Measurements from ENCODE around the gene OPHN1. TPM values are rescaled to one million over a fixed set of nuclear protein-coding genes. Genes with fewer than 3 reads are reported as not detected.

The OPHN1 gene
- total RNA-seq, 1 experiment from 2014 or later = 4.4 TPM

DNA sequence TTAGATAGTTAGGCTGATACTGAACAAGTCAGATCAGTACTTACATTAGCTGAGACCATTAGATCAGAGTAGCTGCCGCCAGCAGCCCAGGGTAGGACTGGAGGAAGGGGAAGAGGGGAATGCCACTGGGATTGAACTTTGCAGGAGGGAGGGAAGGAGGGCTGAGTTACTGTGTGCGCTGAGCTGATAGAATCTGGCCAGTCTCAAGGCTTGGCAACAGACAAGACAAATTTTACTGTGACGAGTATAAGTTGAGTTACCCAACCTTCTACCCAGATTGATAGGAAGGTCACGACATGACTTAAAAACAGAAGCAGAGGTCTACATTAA is 372.1 kb downstream of the OPHN1 start:
- Mint-ChIP-seq H3K36me3 (no peaks in the 10 kb centered on the region), H3K4me3 (no peak overlapping the region), H3K9me3 (no peaks in the 10 kb centered on the region), H3K27me3 (ENCODE audit: low read depth) (no peaks in the 10 kb centered on the region), H3K4me1 (peaks cover 17% of the 10 kb centered on the region), H3K27ac (peak overlapping the region; percentile 41; the same call in 1 of the 2 replicates)
- ChIA-PET POLR2A (no interaction called here), CTCF (interaction anchor here (1.3 to 2.1 kb wide), 2 partner anchors 29 to 42 kb away, joined by 3 to 8 read pairs; no protein-coding TSS in a partner anchor)
- no peak for ATAC-seq
- no peak for DNase-seq (ENCODE audit: low spot score)
- TF ChIP-seq, protein P1, sequence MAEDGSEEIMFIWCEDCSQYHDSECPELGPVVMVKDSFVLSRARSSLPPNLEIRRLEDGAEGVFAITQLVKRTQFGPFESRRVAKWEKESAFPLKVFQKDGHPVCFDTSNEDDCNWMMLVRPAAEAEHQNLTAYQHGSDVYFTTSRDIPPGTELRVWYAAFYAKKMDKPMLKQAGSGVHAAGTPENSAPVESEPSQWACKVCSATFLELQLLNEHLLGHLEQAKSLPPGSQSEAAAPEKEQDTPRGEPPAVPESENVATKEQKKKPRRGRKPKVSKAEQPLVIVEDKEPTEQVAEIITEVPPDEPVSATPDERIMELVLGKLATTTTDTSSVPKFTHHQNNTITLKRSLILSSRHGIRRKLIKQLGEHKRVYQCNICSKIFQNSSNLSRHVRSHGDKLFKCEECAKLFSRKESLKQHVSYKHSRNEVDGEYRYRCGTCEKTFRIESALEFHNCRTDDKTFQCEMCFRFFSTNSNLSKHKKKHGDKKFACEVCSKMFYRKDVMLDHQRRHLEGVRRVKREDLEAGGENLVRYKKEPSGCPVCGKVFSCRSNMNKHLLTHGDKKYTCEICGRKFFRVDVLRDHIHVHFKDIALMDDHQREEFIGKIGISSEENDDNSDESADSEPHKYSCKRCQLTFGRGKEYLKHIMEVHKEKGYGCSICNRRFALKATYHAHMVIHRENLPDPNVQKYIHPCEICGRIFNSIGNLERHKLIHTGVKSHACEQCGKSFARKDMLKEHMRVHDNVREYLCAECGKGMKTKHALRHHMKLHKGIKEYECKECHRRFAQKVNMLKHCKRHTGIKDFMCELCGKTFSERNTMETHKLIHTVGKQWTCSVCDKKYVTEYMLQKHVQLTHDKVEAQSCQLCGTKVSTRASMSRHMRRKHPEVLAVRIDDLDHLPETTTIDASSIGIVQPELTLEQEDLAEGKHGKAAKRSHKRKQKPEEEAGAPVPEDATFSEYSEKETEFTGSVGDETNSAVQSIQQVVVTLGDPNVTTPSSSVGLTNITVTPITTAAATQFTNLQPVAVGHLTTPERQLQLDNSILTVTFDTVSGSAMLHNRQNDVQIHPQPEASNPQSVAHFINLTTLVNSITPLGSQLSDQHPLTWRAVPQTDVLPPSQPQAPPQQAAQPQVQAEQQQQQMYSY (CRISPR knock-in tag; IDR thresholded peaks at IDR 0.05) = no peak
- TF ChIP-seq SP1 (CRISPR knock-in tag; conservative IDR thresholded peaks at IDR 0.05) = no peak
- TF ChIP-seq ZNF263 (CRISPR knock-in tag; IDR thresholded peaks at IDR 0.05; ENCODE audit: low read depth) = no peak
- TF ChIP-seq TEAD4 (CRISPR knock-in tag; IDR thresholded peaks at IDR 0.05) = no peak
- TF ChIP-seq ELF4 (CRISPR knock-in tag; IDR thresholded peaks at IDR 0.05; ENCODE audit: low read depth) = no peak
- TF ChIP-seq OVOL2 (CRISPR knock-in tag; IDR thresholded peaks at IDR 0.05; ENCODE audit: borderline replicate concordance) = no peak
- no peak for TF ChIP-seq KAT7 (CRISPR knock-in tag; IDR thresholded peaks at IDR 0.05; ENCODE audit: borderline replicate concordance)
- no peak for TF ChIP-seq NFE2L1 (CRISPR knock-in tag; IDR thresholded peaks at IDR 0.05)
- no peak for TF ChIP-seq TP53 (CRISPR knock-in tag; IDR thresholded peaks at IDR 0.05)
- no peak for TF ChIP-seq ZBTB21 (CRISPR knock-in tag; IDR thresholded peaks at IDR 0.05; ENCODE audit: borderline replicate concordance)
- TF ChIP-seq, protein P2, sequence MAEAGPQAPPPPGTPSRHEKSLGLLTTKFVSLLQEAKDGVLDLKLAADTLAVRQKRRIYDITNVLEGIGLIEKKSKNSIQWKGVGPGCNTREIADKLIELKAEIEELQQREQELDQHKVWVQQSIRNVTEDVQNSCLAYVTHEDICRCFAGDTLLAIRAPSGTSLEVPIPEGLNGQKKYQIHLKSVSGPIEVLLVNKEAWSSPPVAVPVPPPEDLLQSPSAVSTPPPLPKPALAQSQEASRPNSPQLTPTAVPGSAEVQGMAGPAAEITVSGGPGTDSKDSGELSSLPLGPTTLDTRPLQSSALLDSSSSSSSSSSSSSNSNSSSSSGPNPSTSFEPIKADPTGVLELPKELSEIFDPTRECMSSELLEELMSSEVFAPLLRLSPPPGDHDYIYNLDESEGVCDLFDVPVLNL (CRISPR knock-in tag; IDR thresholded peaks at IDR 0.05; ENCODE audit: borderline replicate concordance, low read depth) = no peak
- TF ChIP-seq CBFB (CRISPR knock-in tag; IDR thresholded peaks at IDR 0.05; ENCODE audit: low read depth) = no peak
- no peak for TF ChIP-seq IRF2 (CRISPR knock-in tag; IDR thresholded peaks at IDR 0.05; ENCODE audit: borderline replicate concordance, low read depth)
- TF ChIP-seq, protein P3, sequence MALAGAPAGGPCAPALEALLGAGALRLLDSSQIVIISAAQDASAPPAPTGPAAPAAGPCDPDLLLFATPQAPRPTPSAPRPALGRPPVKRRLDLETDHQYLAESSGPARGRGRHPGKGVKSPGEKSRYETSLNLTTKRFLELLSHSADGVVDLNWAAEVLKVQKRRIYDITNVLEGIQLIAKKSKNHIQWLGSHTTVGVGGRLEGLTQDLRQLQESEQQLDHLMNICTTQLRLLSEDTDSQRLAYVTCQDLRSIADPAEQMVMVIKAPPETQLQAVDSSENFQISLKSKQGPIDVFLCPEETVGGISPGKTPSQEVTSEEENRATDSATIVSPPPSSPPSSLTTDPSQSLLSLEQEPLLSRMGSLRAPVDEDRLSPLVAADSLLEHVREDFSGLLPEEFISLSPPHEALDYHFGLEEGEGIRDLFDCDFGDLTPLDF (CRISPR knock-in tag; IDR thresholded peaks at IDR 0.05) = no peak
- TF ChIP-seq, protein P4, sequence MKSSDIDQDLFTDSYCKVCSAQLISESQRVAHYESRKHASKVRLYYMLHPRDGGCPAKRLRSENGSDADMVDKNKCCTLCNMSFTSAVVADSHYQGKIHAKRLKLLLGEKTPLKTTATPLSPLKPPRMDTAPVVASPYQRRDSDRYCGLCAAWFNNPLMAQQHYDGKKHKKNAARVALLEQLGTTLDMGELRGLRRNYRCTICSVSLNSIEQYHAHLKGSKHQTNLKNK (CRISPR knock-in tag; IDR thresholded peaks at IDR 0.05) = no peak
- TF ChIP-seq, protein P5, sequence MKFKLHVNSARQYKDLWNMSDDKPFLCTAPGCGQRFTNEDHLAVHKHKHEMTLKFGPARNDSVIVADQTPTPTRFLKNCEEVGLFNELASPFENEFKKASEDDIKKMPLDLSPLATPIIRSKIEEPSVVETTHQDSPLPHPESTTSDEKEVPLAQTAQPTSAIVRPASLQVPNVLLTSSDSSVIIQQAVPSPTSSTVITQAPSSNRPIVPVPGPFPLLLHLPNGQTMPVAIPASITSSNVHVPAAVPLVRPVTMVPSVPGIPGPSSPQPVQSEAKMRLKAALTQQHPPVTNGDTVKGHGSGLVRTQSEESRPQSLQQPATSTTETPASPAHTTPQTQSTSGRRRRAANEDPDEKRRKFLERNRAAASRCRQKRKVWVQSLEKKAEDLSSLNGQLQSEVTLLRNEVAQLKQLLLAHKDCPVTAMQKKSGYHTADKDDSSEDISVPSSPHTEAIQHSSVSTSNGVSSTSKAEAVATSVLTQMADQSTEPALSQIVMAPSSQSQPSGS (CRISPR knock-in tag; IDR thresholded peaks at IDR 0.05; ENCODE audit: borderline replicate concordance, low read depth) = no peak
- TF ChIP-seq, protein P6, sequence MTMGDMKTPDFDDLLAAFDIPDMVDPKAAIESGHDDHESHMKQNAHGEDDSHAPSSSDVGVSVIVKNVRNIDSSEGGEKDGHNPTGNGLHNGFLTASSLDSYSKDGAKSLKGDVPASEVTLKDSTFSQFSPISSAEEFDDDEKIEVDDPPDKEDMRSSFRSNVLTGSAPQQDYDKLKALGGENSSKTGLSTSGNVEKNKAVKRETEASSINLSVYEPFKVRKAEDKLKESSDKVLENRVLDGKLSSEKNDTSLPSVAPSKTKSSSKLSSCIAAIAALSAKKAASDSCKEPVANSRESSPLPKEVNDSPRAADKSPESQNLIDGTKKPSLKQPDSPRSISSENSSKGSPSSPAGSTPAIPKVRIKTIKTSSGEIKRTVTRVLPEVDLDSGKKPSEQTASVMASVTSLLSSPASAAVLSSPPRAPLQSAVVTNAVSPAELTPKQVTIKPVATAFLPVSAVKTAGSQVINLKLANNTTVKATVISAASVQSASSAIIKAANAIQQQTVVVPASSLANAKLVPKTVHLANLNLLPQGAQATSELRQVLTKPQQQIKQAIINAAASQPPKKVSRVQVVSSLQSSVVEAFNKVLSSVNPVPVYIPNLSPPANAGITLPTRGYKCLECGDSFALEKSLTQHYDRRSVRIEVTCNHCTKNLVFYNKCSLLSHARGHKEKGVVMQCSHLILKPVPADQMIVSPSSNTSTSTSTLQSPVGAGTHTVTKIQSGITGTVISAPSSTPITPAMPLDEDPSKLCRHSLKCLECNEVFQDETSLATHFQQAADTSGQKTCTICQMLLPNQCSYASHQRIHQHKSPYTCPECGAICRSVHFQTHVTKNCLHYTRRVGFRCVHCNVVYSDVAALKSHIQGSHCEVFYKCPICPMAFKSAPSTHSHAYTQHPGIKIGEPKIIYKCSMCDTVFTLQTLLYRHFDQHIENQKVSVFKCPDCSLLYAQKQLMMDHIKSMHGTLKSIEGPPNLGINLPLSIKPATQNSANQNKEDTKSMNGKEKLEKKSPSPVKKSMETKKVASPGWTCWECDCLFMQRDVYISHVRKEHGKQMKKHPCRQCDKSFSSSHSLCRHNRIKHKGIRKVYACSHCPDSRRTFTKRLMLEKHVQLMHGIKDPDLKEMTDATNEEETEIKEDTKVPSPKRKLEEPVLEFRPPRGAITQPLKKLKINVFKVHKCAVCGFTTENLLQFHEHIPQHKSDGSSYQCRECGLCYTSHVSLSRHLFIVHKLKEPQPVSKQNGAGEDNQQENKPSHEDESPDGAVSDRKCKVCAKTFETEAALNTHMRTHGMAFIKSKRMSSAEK (CRISPR knock-in tag; IDR thresholded peaks at IDR 0.05; ENCODE audit: borderline replicate concordance) = no peak
- TF ChIP-seq, protein P7, sequence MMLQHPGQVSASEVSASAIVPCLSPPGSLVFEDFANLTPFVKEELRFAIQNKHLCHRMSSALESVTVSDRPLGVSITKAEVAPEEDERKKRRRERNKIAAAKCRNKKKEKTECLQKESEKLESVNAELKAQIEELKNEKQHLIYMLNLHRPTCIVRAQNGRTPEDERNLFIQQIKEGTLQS (CRISPR knock-in tag; conservative IDR thresholded peaks at IDR 0.05) = no peak
